Panc1 (cell line): ENCODE data around the gene FAT2. TPM values are rescaled to one million over a fixed set of nuclear protein-coding genes. Genes with fewer than 3 reads are reported as not detected.

Experiments used
- ATAC-seq: fragments of 200-7000 bp; cut with Tn5 transposase; 2 replicates; pipeline ENCODE4 v1.9.1; 2020; ENCODE audit warnings: mild to moderate bottlenecking, moderate library complexity
- BruUV-seq: library from RNA; stranded (reverse); fragments of 400-500 nt; replicated peaks from 2 replicates; lab custom pipeline; 2021; lab: Mats Ljungman, UMichigan
- CTCF ChIA-PET: fragments of 300-600 bp; sonication (Branson Sonifier 250); formaldehyde crosslinking; loops from one replicate; lab custom pipeline; 2022; ENCODE audit warnings: antibody characterized with exemption; lab: Charles Lee
- POLR2A ChIA-PET: fragments of 300-600 bp; sonication (Branson Sonifier 250); formaldehyde crosslinking; loops from one replicate; lab custom pipeline; 2022; ENCODE audit warnings: antibody characterized with exemption; lab: Charles Lee
- DNase-seq: peaks from one replicate; pipeline ENCODE4 v3.0.0-alpha.2; 2010; ENCODE audit warnings: low read depth, low spot score
- H3K27ac ChIP-seq: 2 replicates; pipeline ENCODE4 v1.5.1; 2011; ENCODE audit warnings: mild to moderate bottlenecking, low read length, inconsistent platforms
- H3K27me3 ChIP-seq: fragments of 200-500 bp; sonication (Bioruptor generic); 2 replicates; pipeline ENCODE4 v1.6.0; 2014; ENCODE audit warnings: low read length, inconsistent platforms; ENCODE audit not compliant: control insufficient read depth, insufficient read depth
- H3K36me3 ChIP-seq: fragments of 200-500 bp; sonication (Bioruptor generic); 2 replicates; pipeline ENCODE4 v1.5.1; 2014; ENCODE audit warnings: inconsistent platforms, mild to moderate bottlenecking, low read length, moderate library complexity; ENCODE audit not compliant: control insufficient read depth, insufficient read depth
- H3K4me1 ChIP-seq: 2 replicates; pipeline ENCODE4 v1.5.1; 2011; ENCODE audit warnings: inconsistent platforms, mild to moderate bottlenecking, low read length, moderate library complexity; ENCODE audit not compliant: control insufficient read depth, insufficient read depth
- H3K4me3 ChIP-seq, 2 experiments: 2 replicates each; pipeline ENCODE4 v1.5.1; 2011 to 2012; ENCODE audit warnings: low read depth in 2 of 2, low read length in 2 of 2, mild to moderate bottlenecking in 2 of 2, inconsistent platforms in 1 of 2, moderate library complexity in 1 of 2
- H3K9me3 ChIP-seq: fragments of 200-500 bp; sonication (Bioruptor generic); 2 replicates; pipeline ENCODE4 v1.5.1; 2014; ENCODE audit warnings: low read depth, mild to moderate bottlenecking, inconsistent platforms, low read length, moderate library complexity; ENCODE audit not compliant: control insufficient read depth, insufficient read depth
- CTCF ChIP-seq: fragments of 450-650 bp; IDR thresholded peaks from 2 replicates; pipeline ENCODE4 v1.5.1; 2017; ENCODE audit warnings: mild to moderate bottlenecking
- POLR2AphosphoS5 ChIP-seq: IDR thresholded peaks from 2 replicates; pipeline ENCODE4 v1.6.1; 2012; ENCODE audit warnings: mild to moderate bottlenecking, low read depth, low read length, moderate library complexity
- REST ChIP-seq, 2 experiments: IDR thresholded peaks; 2 replicates each; pipeline ENCODE4 v1.6.1; 2011 to 2012; ENCODE audit warnings: low read depth in 2 of 2, control low read depth in 1 of 2, low read length in 1 of 2, mild to moderate bottlenecking in 1 of 2, moderate library complexity in 1 of 2; ENCODE audit not compliant: insufficient read depth in 1 of 2
- SIN3A ChIP-seq: IDR thresholded peaks from 2 replicates; pipeline ENCODE4 v1.6.1; 2012; ENCODE audit warnings: low read depth, mild to moderate bottlenecking, low read length, moderate library complexity, borderline replicate concordance; ENCODE audit not compliant: insufficient read depth
- TCF7L2 ChIP-seq: IDR thresholded peaks from 2 replicates; pipeline ENCODE4 v1.6.1; 2011; ENCODE audit warnings: mild to moderate bottlenecking, low read depth, low read length, inconsistent platforms
- in situ Hi-C: cut with HindIII; loops from 2 replicates; pipeline ENCODE4 v1.10.0; 2016; ENCODE audit warnings: low sequenced_read_pairs, low pct_unique_long_range_greater_than_20kb
- intact Hi-C: fragments of 100-400 bp; cut with micrococcal nuclease; formaldehyde crosslinking; loops from one replicate; pipeline ENCODE4 v1.10.0; 2022; ENCODE audit not compliant: unreplicated experiment
- total RNA-seq: library from RNA; stranded (reverse); gene quantifications from one replicate; pipeline ENCODE4 v1.2.1, GENCODE V29; 2021; ENCODE audit not compliant: unreplicated experiment

Gene FAT2
- total RNA-seq, 1 experiment from 2014 or later = not detected

- DNase-seq (no peak), ATAC-seq (no peak)
- intact Hi-C loops = no loop called here
- TF ChIP-seq TCF7L2 (no peak), CTCF (no peak), POLR2AphosphoS5 (no peak), SIN3A (no peak), REST (IDR thresholded peaks at IDR 0.05; ENCODE audit: insufficient read depth in 1 of 2, low read depth in 2 of 2, low read length in 1 of 2) (no peak)
- no peaks in the 10 kb centered on the region for H3K4me1 ChIP-seq
- no peaks in the 10 kb centered on the region for H3K9me3 ChIP-seq
- no peaks in the 10 kb centered on the region for H3K27me3 ChIP-seq
- no peak overlapping the region for H3K27ac ChIP-seq
- BruUV-seq = no TSS peak
- in situ Hi-C loops = no loop called here
- H3K36me3 ChIP-seq = no peaks in the 10 kb centered on the region
- POLR2A ChIA-PET = no interaction called here
- no peak overlapping the region for H3K4me3 ChIP-seq
- CTCF ChIA-PET = no interaction called here
Observed at GRCh38 chr5:151622367-151623088, 31.4 kb upstream of the FAT2 start.

- Histone ChIP-seq H3K9me3 (no peaks in the 10 kb centered on the region), H3K36me3 (no peaks in the 10 kb centered on the region), H3K4me1 (0 out of 2 replicates have a peak, but pooled peaks cover 2% of the 10 kb centered on the region), H3K27me3 (no peaks in the 10 kb centered on the region), H3K27ac (no peak overlapping the region), H3K4me3 (no peak overlapping the region)
- no TSS peak for BruUV-seq
- intact Hi-C loops = no loop called here
- ChIA-PET POLR2A (no interaction called here), CTCF (no interaction called here)
- TF ChIP-seq CTCF (no peak), TCF7L2 (no peak), SIN3A (no peak), POLR2AphosphoS5 (no peak), REST (IDR thresholded peaks at IDR 0.05; ENCODE audit: insufficient read depth in 1 of 2, low read depth in 2 of 2, low read length in 1 of 2) (no peak)
- DNase-seq (no peak), ATAC-seq (no peak)
- in situ Hi-C loops = no loop called here
Observed at GRCh38 chr5:151620461-151620840, 29.3 kb upstream of the FAT2 start.
